ENCODE measurements around the gene BCL7A.

DNA sequence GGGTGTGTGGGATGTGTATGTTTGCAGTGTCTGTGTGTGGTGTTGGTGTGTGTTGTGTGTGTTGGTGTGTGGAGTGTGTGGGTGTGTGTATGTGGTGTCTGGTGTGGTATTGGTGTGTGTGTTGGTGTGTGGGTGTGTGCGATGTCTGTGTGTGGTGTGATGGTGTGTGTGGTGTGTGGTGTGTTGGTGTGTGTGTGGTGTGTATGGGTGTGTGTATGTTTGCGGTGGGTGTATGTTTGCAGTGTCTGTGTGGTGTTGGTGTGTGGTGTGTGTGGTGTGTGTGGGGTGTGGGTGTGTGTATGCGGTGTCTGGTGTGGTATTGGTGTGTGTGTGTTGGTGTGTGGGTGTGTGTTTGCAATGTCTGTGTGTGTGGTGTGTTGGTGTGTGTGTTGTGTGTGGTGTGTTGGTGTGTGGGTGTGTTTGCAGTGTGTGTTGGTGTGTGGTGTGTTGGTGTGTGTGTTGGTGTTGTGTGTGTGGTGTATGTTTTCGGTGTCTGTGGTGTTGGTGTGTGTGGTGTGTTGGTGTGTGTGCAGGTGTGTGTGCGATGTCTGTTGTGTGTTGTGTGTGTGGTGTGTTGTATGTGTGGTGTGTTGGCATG lies 72.6 kb downstream of the BCL7A start:
- TF ChIP-seq, protein P1, sequence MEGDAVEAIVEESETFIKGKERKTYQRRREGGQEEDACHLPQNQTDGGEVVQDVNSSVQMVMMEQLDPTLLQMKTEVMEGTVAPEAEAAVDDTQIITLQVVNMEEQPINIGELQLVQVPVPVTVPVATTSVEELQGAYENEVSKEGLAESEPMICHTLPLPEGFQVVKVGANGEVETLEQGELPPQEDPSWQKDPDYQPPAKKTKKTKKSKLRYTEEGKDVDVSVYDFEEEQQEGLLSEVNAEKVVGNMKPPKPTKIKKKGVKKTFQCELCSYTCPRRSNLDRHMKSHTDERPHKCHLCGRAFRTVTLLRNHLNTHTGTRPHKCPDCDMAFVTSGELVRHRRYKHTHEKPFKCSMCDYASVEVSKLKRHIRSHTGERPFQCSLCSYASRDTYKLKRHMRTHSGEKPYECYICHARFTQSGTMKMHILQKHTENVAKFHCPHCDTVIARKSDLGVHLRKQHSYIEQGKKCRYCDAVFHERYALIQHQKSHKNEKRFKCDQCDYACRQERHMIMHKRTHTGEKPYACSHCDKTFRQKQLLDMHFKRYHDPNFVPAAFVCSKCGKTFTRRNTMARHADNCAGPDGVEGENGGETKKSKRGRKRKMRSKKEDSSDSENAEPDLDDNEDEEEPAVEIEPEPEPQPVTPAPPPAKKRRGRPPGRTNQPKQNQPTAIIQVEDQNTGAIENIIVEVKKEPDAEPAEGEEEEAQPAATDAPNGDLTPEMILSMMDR (IDR thresholded peaks at IDR 0.05; ENCODE audit: poor library complexity) = no peak
- TF ChIP-seq EZH2 (IDR thresholded peaks at IDR 0.05; ENCODE audit: borderline replicate concordance) = no peak

All from hepatocyte (in vitro differentiated cells).